Duodenal mucosa (tissue), 2 donors: ENCODE results near the gene PRKAG3.
A peak's percentile ranks its signal among the peaks of the same experiment; 100 is the strongest.

Experiments used
- H3K27ac ChIP-seq: one replicate; pipeline ENCODE4 v1.7.0; 2013; ENCODE audit warnings: low read depth, low read length
- H3K27me3 ChIP-seq, 2 donors: one replicate each; pipeline ENCODE4 v1.7.0; 2013; ENCODE audit warnings: low read length in 2 of 2, control low read depth in 1 of 2; ENCODE audit not compliant: insufficient read depth in 2 of 2, control insufficient read depth in 1 of 2
- H3K36me3 ChIP-seq, 2 donors: one replicate each; pipeline ENCODE4 v1.7.0; 2013; ENCODE audit warnings: low read length in 2 of 2, control low read depth in 1 of 2; ENCODE audit not compliant: insufficient read depth in 2 of 2, control insufficient read depth in 1 of 2
- H3K4me1 ChIP-seq, 2 donors: one replicate each; pipeline ENCODE4 v1.7.0; 2013; ENCODE audit warnings: low read length in 2 of 2, control low read depth in 1 of 2; ENCODE audit not compliant: insufficient read depth in 2 of 2, control insufficient read depth in 1 of 2
- H3K4me3 ChIP-seq, 2 donors: one replicate each; pipeline ENCODE4 v1.7.0; 2013; ENCODE audit warnings: low read length in 2 of 2, low read depth in 1 of 2
- H3K9ac ChIP-seq, 2 donors: one replicate each; pipeline ENCODE4 v1.7.0; 2013; ENCODE audit warnings: low read length in 2 of 2, low read depth in 1 of 2
- H3K9me3 ChIP-seq, 2 donors: one replicate each; pipeline ENCODE4 v1.7.0; 2013; ENCODE audit warnings: low read length in 2 of 2, control low read depth in 1 of 2; ENCODE audit not compliant: control insufficient read depth in 1 of 2

The PRKAG3 gene

GRCh38 chr2:218806346-218806978 is 25.1 kb downstream of the PRKAG3 start:
- H3K27ac ChIP-seq, result peak overlapping the region; percentile 50
- H3K9ac ChIP-seq, result no peak overlapping the region
- peaks cover 0 to 4% of the 10 kb centered on the region in 2 donors for H3K36me3 ChIP-seq
- H3K27me3 ChIP-seq, result no peaks in the 10 kb centered on the region
- peaks cover 0 to 11% of the 10 kb centered on the region in 2 donors for H3K9me3 ChIP-seq
- no peaks in the 10 kb centered on the region for H3K4me1 ChIP-seq
- H3K4me3 ChIP-seq, result no peak overlapping the region

GRCh38 chr2:218805627-218806026 is 26.0 kb downstream of the PRKAG3 start:
- Histone ChIP-seq H3K4me1 (no peaks in the 10 kb centered on the region), H3K27ac (no peak overlapping the region), H3K4me3 (no peak overlapping the region), H3K9ac (no peak overlapping the region), H3K27me3 (no peaks in the 10 kb centered on the region), H3K9me3 (peaks cover 0 to 11% of the 10 kb centered on the region in 2 donors), H3K36me3 (no peaks in the 10 kb centered on the region)

GRCh38 chr2:218804817-218805216 is 26.8 kb downstream of the PRKAG3 start:
- H3K9me3 ChIP-seq, result peaks cover 0 to 11% of the 10 kb centered on the region in 2 donors
- H3K4me3 ChIP-seq, result no peak overlapping the region
- no peaks in the 10 kb centered on the region for H3K4me1 ChIP-seq
- H3K36me3 ChIP-seq, result no peaks in the 10 kb centered on the region
- no peaks in the 10 kb centered on the region for H3K27me3 ChIP-seq
- no peak overlapping the region for H3K27ac ChIP-seq
- H3K9ac ChIP-seq, result no peak overlapping the region

- Histone ChIP-seq H3K27ac (no peak overlapping the region), H3K4me1 (no peaks in the 10 kb centered on the region), H3K27me3 (no peaks in the 10 kb centered on the region), H3K36me3 (no peaks in the 10 kb centered on the region), H3K4me3 (no peak overlapping the region), H3K9me3 (peaks cover 0 to 11% of the 10 kb centered on the region in 2 donors), H3K9ac (no peak overlapping the region)
Measured at GRCh38 chr2:218802386-218802994, 29.1 kb downstream of the PRKAG3 start.

GRCh38 chr2:218799990-218800389 is 31.6 kb downstream of the PRKAG3 start:
- Histone ChIP-seq H3K9ac (no peak overlapping the region), H3K27me3 (no peaks in the 10 kb centered on the region), H3K4me3 (no peak overlapping the region), H3K4me1 (no peaks in the 10 kb centered on the region), H3K9me3 (peaks cover 0 to 11% of the 10 kb centered on the region in 2 donors), H3K27ac (no peak overlapping the region), H3K36me3 (no peaks in the 10 kb centered on the region)

- peak overlapping the region in 1 of 2 donors; percentile 28 for H3K4me3 ChIP-seq
- no peaks in the 10 kb centered on the region for H3K27me3 ChIP-seq
- H3K4me1 ChIP-seq, result no peaks in the 10 kb centered on the region
- H3K9me3 ChIP-seq, result peaks cover 0 to under 1% of the 10 kb centered on the region in 2 donors
- no peak overlapping the region for H3K27ac ChIP-seq
- no peaks in the 10 kb centered on the region for H3K36me3 ChIP-seq
- no peak overlapping the region for H3K9ac ChIP-seq
Measured at GRCh38 chr2:218798767-218799504, 32.7 kb downstream of the PRKAG3 start.

- no peaks in the 10 kb centered on the region for H3K27me3 ChIP-seq
- no peak overlapping the region for H3K27ac ChIP-seq
- no peaks in the 10 kb centered on the region for H3K9me3 ChIP-seq
- no peak overlapping the region for H3K4me3 ChIP-seq
- no peaks in the 10 kb centered on the region for H3K36me3 ChIP-seq
- H3K9ac ChIP-seq, result no peak overlapping the region
- H3K4me1 ChIP-seq, result no peaks in the 10 kb centered on the region
Measured at GRCh38 chr2:218796691-218797090, 34.9 kb downstream of the PRKAG3 start.

- H3K27ac ChIP-seq, result no peak overlapping the region
- no peaks in the 10 kb centered on the region for H3K9me3 ChIP-seq
- no peaks in the 10 kb centered on the region for H3K27me3 ChIP-seq
- no peaks in the 10 kb centered on the region for H3K36me3 ChIP-seq
- H3K4me1 ChIP-seq, result peaks cover 3 to 13% of the 10 kb centered on the region in 2 donors
- no peak overlapping the region for H3K9ac ChIP-seq
- H3K4me3 ChIP-seq, result no peak overlapping the region
Measured at GRCh38 chr2:218792433-218792832, 39.2 kb downstream of the PRKAG3 start.

GRCh38 chr2:218788529-218789255 is 42.9 kb downstream of the PRKAG3 start:
- Histone ChIP-seq H3K27me3 (no peaks in the 10 kb centered on the region), H3K4me1 (peaks cover 14 to 21% of the 10 kb centered on the region in 2 donors), H3K4me3 (no peak overlapping the region), H3K36me3 (no peaks in the 10 kb centered on the region), H3K9ac (no peak overlapping the region), H3K27ac (no peak overlapping the region), H3K9me3 (no peaks in the 10 kb centered on the region)

GRCh38 chr2:218786133-218786532 is 45.5 kb downstream of the PRKAG3 start:
- H3K9ac ChIP-seq, result no peak overlapping the region
- no peak overlapping the region for H3K4me3 ChIP-seq
- peaks cover 22 to 28% of the 10 kb centered on the region in 2 donors for H3K4me1 ChIP-seq
- no peaks in the 10 kb centered on the region for H3K27me3 ChIP-seq
- no peak overlapping the region for H3K27ac ChIP-seq
- H3K9me3 ChIP-seq, result no peaks in the 10 kb centered on the region
- H3K36me3 ChIP-seq, result no peaks in the 10 kb centered on the region
